Astrocyte of the spinal cord (primary cell): ENCODE data around the gene OR52I1.

ENCODE experiments used
- DNase-seq: peaks from one replicate; pipeline ENCODE4 v3.0.0; 2011; ENCODE audit warnings: low read depth, low spot score
- H3K4me3 ChIP-seq: 2 replicates; pipeline ENCODE4 v1.5.1; 2011; ENCODE audit warnings: low read depth, mild to moderate bottlenecking, low read length, moderate library complexity
- CTCF ChIP-seq: IDR thresholded peaks from 2 replicates; pipeline ENCODE4 v1.5.1; 2012; ENCODE audit warnings: low read depth, mild to moderate bottlenecking, low read length, inconsistent platforms
- in situ Hi-C: cut with HindIII; loops from 2 replicates; pipeline ENCODE4 v1.10.0; 2017; ENCODE audit warnings: low sequenced_read_pairs

Gene OR52I1

GRCh38 chr11:4643682-4644081 lies 49.8 kb downstream of the OR52I1 start, which contains the start of gene OR51E1:
OR51E1 (plus strand) TSS chr11:4643982; CDS start chr11:4652527, 8,545 bp downstream.
- no peak for TF ChIP-seq CTCF
- DNase-seq: no peak
- in situ Hi-C loops: no loop called here
- H3K4me3 ChIP-seq: no peak within 1 kb of the TSS

GRCh38 chr11:4644233-4644632 lies 50.4 kb downstream of the OR52I1 start:
- in situ Hi-C loops: no loop called here
- no peak overlapping the region for H3K4me3 ChIP-seq
- DNase-seq: no peak
- TF ChIP-seq CTCF: no peak
